NCI-H526 (cell line): ENCODE results near the gene KCTD14.
"Not testable (repeated sequence)": the region's sequence is repeated elsewhere in the genome, so short reads cannot be mapped to it uniquely, and the experiment has no call there.

Experiments used
- DNase-seq, 2 experiments: peaks; one replicate each; lab custom pipeline; 2025; lab: John Stamatoyannopoulos, UW

The KCTD14 gene, protein sequence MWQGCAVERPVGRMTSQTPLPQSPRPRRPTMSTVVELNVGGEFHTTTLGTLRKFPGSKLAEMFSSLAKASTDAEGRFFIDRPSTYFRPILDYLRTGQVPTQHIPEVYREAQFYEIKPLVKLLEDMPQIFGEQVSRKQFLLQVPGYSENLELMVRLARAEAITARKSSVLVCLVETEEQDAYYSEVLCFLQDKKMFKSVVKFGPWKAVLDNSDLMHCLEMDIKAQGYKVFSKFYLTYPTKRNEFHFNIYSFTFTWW

DNA sequence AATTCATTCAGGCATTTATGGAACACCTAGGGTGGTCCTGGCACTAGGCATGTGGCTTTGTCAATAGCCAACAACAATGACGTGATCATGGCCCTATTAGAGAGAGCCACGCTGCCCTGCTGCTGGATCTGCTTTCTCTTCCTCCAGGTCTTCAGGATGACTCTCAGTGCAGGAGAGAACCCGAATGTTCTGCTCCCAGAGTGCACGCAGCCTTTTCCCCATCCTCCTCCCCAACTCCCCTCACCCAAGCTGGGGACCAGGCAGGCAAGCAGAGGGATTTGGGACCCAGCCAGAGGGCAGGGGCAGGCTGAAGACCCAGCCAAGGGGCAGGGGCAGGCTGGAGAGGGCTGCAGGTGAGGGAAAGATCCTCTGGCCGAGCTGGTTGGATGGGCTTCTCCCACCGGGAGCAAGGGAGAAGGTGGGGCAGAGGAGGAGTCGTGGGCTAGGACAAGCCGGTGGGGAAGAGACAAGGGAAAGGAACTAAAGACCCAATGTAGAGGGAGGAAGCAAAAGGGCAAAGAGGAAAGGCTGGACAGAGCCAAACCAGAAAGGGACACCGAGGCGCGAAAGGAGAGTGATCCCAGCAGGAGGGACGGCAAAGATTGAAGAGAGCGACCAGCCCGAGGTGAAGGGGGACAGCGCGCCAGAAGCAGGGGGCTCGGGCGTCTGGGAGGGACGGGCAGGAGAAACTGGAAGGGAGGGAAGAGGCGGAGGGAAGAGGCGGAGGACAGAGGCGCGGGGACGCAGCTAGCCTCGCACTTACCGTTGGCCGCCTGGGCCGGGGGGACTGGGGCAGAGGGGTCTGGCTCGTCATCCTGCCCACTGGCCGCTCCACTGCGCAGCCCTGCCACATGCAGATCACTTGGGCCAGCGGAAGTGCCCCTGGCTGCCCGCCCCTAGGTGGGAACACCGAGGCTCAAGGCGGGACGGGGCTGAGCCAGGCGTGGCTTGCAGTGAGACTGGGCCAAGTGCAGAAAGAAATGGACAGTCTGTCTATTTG is at the start of gene KCTD14:
Gene KCTD14 (minus strand): TSS at position 880 of the 1,000 bp plus-strand sequence. CDS start 27 bp downstream, at position 853.
- peak in 1 of 2 experiments; percentile 16 for DNase-seq

DNA sequence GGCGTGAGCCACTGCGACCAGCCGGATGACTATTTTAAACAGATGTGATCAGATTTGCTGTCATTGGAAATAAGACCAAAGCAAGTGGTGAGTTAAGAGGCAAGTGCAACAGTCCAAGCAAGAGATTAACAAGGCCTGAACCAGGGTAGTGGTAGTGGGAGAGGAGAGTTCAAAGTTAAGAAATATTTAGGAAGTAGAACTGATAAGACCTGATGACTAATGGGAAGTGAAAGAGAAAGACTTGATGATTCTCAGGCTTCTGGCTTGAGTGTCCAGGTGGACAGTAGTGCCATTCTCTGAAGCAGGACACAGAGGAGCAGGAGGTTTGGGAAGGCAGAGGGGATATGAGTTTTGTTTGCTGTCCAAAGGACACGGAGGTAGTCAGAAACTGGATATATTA is 49.4 kb upstream of the KCTD14 start:
- no peak for DNase-seq

DNA sequence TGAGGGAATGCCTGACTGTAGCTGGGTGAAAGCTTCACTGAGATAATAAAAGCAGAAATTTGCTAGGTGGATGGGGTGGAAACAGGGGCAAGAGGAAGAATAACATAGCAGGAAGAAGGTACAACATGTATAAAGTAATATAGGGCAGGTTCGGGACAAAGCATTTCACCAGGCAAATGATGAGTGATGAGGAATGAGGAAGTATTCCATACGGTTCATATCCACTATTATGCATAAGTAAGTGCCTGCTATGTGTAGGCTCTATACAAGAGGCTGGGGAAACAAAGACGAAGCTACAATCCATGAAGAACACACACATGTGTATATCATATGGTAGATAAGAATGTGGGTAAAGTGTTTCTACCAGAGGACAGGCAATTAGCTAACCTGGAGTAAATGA is 48.6 kb upstream of the KCTD14 start:
- no peak for DNase-seq

DNA sequence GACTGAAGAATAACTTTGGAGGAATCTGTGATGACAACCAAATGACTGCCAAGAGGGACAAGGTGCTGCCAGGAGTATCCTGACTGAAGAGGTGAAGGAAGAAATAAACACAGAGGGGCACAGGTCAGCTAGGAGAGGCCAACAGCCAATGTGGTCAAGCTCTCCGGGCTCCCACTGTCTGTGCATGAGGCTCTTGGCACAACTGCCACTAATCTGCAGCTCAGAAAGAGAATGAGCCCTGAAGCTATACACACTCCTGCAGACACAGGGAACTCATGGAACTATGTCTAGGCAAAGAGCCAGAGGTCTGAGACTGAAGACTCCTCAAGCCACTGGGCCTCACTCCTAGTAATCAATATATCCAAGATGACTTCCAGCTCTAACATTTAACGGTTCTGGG is 47.5 kb upstream of the KCTD14 start:
- DNase-seq = no peak

DNA sequence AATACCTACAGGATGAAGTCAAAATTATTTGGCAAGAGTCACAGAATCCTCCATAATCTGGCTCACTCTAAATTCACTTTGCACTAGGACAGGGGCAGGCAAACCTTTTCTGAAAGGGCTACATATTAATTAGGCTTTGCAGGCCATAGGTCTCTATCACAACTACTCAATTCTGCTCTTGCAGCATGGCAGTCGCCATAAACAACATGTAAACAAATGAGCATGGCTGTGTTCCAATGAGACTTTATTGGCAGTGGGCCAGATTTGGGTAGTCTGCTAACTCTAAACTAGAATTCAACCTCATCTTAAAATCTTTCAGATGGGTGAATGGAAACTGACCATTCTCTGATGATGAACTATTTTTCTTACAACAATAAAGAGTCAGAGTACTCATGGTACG is 46.4 kb upstream of the KCTD14 start:
- peak in 1 of 2 experiments; percentile 22 for DNase-seq

GRCh38 chr11:78067704-78068103 is 44.6 kb upstream of the KCTD14 start:
- no peak for DNase-seq

DNA sequence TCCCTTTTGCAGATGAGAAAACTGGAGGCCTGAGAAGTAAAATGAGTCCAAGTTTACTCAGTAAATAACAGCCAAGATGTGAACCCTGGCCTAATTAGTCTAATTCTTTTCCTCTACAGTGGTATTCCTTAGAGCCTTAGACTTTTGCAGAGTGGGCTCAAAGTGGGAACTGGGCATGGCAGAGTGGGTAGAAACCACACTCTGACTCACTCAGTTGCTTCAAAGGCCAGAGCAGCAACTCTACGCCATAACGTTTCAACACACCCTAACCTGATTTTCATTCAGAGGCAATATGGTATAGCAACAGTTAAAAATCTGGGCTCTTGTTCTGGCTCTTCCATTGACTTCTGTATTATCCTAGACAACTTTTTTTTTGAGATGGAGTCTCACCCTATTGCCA is 43.4 kb upstream of the KCTD14 start:
- no peak for DNase-seq

- no peak for DNase-seq
Measured at GRCh38 chr11:78065203-78065602, 42.1 kb upstream of the KCTD14 start.

DNA sequence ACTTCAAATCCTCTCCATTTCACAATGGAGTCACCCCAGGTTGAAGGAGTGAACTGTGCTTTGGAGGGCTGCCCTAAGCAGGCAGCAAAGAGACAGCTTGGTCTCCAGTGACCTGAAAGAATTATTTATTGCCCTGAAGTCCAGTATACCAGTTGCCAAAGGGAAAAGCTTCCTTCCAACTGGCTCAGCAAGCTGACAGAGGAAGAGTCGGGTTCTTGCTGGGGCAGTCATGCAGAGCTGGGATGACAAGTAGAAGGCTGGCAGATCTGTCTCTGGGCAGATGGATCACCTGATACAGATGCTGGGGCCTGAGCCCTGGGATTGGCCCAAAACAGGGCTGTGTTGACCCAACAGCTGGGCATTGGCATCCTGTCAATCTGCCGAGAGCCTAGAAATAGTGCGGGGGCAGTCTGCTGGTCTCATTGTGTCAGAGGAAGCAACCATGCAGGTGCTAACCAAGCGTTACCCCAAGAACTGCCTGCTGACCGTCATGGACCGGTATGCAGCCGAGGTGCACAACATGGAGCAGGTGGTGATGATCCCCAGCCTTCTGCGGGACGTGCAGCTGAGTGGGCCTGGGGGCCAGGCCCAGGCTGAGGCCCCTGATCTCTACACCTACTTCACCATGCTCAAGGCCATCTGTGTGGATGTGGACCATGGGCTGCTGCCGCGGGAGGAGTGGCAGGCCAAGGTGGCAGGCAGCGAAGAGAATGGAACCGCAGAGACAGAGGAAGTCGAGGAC is 40.5 kb upstream of the KCTD14 start, which contains the start of gene THRSP:
Gene THRSP (plus strand): TSS at position 422 of the 742 bp plus-strand sequence. CDS start 21 bp downstream, at position 443.
- no peak for DNase-seq

GRCh38 chr11:78062671-78063070 is 39.6 kb upstream of the KCTD14 start:
- DNase-seq = no peak

- no peak for DNase-seq
Measured at GRCh38 chr11:78061921-78062311, 38.8 kb upstream of the KCTD14 start.

DNA sequence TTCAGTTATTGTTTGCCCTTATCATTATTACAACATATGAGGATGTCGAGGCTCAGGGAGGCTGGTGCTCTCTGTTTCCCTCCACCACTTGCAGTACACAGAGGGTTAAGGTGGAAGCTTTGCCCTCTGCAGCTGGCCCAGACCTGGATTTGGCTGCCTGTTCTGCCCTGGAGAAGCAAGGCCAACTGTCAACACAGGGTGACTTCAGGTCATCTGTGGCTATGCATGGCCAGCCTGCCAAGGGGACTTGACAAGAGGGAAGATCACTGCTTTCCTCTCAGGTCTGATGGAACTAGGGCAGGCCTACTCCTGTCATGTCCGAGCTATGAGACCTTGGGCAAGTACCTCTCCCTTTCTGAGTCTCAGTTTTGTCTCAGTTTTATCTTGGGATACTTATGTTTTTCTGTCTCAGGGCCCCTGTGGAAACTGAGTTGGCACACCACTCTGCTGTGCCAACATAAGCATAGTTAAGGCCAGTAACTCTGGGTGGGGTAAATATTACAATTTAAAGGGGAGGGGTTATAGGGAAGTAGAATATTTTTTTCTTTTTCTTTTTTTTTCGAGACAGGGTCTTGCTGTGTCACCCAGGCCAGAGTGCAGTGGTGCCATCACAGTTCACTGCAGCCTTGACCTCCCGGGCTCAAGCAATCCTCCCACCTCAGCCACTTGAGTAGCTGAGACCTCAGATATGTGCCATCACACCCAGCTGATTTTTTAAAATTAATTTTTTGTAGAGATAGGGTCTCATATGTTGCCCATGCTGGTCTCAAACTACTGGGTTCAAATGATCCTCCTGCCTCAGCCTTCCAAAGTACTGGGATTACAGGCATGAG is 38.2 kb upstream of the KCTD14 start:
- no peak for DNase-seq

DNA sequence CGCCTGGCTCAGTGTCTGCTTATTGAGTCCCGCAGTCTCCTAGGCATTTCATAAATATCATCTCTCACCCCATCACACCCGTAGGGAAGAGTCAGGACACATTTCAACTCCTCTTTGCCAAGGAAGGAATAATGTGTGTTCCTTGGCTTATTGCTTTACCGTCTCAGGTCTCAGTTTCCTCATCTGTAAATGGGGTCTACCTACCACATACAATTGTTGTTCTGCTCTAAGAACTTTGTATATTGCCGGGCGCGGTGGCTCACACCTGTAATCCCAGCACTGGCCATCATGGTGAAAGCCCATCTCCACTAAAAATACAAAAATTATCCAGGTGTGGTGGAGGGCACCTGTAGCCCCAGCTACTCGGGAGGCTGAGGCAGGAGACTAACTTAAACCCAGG is 37.5 kb upstream of the KCTD14 start:
- no peak for DNase-seq

DNA sequence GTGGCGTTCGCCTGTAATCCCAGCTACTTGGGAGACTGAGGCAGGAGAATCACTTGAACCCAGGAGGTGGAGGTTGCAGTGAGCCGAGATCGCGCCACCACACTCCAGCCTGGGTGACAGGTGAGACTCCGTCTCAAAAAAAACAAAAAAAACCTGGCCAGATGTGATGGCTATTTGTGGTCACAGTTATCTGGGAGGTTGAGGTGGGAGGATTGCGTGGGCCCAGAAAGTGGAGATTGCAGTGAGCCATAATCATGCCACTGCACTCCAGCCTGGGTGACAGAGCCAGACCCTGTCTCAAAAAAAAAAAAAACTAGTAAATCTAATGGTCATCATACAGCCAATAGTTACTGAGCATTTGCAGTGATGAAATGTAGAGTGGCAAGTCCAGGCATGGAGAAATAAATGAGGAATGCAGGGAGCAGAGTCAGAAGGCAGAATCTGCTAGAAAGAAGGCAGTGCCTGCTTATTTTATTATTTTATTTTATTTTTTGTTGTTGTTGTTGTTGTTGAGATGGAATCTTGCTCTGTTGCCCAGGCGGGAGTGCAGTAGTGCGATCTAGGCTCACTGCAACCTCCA is 36.8 kb upstream of the KCTD14 start:
- not testable (repeated sequence) for DNase-seq

DNA sequence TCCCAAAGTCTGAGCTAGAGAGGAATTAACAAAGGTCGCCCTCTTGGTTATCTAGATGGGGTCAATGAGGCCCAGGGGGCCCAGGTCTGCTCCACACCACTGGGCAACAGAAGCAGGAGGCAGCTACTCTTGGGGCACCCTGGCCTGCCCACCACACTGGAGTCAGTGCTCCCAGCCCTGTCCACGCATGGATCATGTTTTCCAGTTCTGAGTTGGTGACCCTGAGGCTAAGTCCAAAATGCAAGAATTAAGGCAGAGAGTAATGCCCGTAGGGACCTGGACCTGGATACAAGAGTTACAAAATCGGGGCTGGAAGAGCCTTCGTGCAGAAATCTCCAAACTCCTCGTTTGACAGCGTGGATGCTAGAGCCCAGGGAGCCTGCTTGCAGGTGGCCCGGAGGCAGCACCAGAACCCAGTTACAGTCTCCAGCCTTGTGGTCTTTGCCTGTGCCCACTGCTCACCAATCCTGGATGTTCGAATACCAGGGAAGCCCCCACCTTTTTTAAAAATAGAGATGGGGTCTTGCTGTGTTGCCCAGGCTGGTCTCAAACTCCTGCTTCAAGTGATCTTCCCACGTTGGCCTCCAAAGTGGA is 34.5 kb upstream of the KCTD14 start:
- DNase-seq = no peak

GRCh38 chr11:78056093-78056492 is 33.0 kb upstream of the KCTD14 start:
- no peak for DNase-seq

DNA sequence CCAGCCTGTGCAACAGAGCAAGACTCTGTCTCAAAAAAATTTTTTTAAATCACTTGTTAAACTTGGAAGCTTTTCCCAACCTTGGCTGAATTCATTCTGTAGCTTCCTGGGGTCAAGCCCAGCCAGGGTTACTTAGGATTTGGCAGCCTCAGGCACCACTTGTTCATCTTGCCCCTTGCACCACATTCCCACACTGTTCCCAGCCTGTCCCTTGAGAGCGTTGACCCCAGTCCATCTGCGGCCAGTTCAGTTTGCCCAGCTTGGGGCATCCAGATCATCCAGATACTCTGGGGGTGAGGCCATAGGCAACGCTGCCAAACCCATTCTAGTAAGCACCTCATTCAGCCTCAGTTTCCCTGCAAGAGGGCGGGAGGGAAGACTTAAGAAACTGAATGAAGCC is 31.9 kb upstream of the KCTD14 start:
- DNase-seq = no peak

- DNase-seq = no peak
Measured at GRCh38 chr11:78050964-78051831, 28.1 kb upstream of the KCTD14 start.

DNA sequence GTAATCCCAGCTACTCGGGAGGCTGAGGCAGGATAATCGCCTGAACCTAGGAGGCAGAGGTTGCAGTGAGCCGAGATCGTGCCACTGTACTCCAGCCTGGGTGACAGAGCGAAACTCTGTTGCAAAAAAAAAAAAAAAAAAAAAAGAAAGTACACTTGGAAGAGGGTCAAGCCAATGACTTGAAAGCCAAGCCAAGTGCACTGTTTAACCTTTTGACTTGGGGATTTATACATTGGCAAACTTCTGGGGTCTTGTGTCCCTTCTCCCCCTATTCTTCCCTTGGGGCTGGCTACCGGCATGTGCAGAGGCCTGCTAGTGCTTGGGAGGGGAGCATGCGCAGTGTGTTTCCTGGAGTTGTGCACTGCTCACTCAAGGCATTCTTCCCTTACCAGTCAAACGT is 26.3 kb upstream of the KCTD14 start:
- no peak for DNase-seq

DNA sequence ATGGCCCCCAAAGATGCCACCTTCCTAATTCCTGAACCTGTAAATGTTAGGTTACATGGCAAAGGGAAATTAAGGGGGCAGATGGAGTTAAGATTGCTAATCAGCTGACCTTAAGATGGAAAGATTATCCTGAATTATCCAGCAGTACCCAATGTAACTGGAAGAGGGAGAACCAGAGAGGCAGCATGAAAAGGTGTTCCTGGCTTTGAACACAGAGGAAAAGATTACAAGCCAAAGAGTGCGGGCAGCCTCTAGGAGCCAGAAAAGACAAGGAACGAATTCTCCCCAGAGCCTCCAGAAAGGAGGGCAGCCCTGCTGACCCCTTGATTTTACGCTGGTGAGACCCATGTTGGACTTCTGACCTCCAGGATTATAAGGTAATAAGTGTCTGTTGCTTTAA is 25.5 kb upstream of the KCTD14 start:
- DNase-seq = no peak
